ENCODE measurements around the gene CHRM1. TPM values are rescaled to one million over a fixed set of nuclear protein-coding genes. Genes with fewer than 3 reads are reported as not detected.

Gene CHRM1
- polyA plus RNA-seq, 2 of the 4 experiments (the other 2 are of a cell fraction), result not detected

DNA sequence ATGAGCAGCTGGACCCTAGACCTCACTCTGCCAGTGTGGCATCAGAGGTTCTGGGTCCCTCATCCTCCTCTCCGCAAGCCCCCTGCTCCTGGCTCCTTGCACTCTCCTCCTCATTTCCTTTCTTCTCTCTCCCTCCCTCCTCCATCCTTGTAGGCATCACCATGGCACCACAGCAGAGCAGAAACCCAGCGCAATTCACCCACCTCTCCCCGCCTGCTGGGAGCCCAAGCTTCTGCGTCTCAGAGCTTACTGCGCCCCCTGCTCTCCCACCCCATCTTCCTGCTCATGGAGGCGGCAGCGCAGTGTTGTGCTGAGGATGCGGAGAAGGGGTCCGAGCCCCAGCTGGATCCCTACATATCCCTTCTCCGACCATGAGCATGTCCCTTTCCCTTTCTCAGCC lies 1.7 kb downstream of the CHRM1 start:
- FAIRE-seq (no peak), ATAC-seq (no peak)
- POLR2A ChIA-PET, result no interaction called here

GRCh38 chr11:62918531-62918930 lies 2.6 kb downstream of the CHRM1 start:
- FAIRE-seq (no peak), ATAC-seq (no peak), DNase-seq (ENCODE audit: low read depth in 1 of 2, low spot score in 1 of 2) (no peak)
- POLR2A ChIA-PET, result no interaction called here
- CTCF ChIA-PET, result interaction anchor here (1.0 to 21.0 kb wide), 5 partner anchors 10 to 117 kb away, joined by 4 to 461 read pairs (median 9); no protein-coding TSS in a partner anchor
- Histone ChIP-seq H3K27ac (no peak overlapping the region), H3K4me3 (no peak overlapping the region), H3K4me2 (no peak overlapping the region), H3K4me1 (peaks cover 23% of the 10 kb centered on the region), H3K9me3 (peaks cover 4% of the 10 kb centered on the region; the same call in 1 of the 3 replicates)
- WGBS (ENCODE audit: missing lambda C conversion rate), result 41% methylated on average over 5 of the region's 5 CpGs
- TF ChIP-seq POLR2AphosphoS2 (conservative IDR thresholded peaks at IDR 0.05; ENCODE audit: low read length), result no peak
- no peak for TF ChIP-seq TP53 (CRISPR knock-in tag; IDR thresholded peaks at IDR 0.05)
- TF ChIP-seq, protein P1, sequence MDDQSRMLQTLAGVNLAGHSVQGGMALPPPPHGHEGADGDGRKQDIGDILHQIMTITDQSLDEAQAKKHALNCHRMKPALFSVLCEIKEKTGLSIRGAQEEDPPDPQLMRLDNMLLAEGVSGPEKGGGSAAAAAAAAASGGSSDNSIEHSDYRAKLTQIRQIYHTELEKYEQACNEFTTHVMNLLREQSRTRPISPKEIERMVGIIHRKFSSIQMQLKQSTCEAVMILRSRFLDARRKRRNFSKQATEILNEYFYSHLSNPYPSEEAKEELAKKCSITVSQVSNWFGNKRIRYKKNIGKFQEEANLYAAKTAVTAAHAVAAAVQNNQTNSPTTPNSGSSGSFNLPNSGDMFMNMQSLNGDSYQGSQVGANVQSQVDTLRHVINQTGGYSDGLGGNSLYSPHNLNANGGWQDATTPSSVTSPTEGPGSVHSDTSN (IDR thresholded peaks at IDR 0.05), result no peak
- TF ChIP-seq HDAC2 (IDR thresholded peaks at IDR 0.05), result no peak
- TF ChIP-seq FOSL2 (IDR thresholded peaks at IDR 0.05), result no peak
- no peak for TF ChIP-seq FOSL2 (CRISPR knock-in tag; IDR thresholded peaks at IDR 0.05)
- TF ChIP-seq ZSCAN20 (CRISPR knock-in tag; IDR thresholded peaks at IDR 0.05), result no peak
- no peak for TF ChIP-seq MAZ (IDR thresholded peaks at IDR 0.05; ENCODE audit: borderline replicate concordance, low read depth, low read length)
- TF ChIP-seq EP300 (IDR thresholded peaks at IDR 0.05), result no peak
- TF ChIP-seq ZFP36 (IDR thresholded peaks at IDR 0.05; ENCODE audit: borderline replicate concordance, partially characterized antibody), result no peak
- TF ChIP-seq CHD2 (IDR thresholded peaks at IDR 0.05; ENCODE audit: low read length, partially characterized antibody), result no peak

More for the DNA sequence above, 1.7 kb downstream of the CHRM1 start:
- TF ChIP-seq EHF (CRISPR knock-in tag; IDR thresholded peaks at IDR 0.05) (no peak), MYC (IDR thresholded peaks at IDR 0.05; ENCODE audit: borderline replicate concordance, low read length) (no peak), TFCP2L1 (CRISPR knock-in tag; IDR thresholded peaks at IDR 0.05) (no peak), CEBPB (IDR thresholded peaks at IDR 0.05) (no peak), KDM1A (IDR thresholded peaks at IDR 0.05; ENCODE audit: low read depth) (no peak)
- TF ChIP-seq, protein P2, sequence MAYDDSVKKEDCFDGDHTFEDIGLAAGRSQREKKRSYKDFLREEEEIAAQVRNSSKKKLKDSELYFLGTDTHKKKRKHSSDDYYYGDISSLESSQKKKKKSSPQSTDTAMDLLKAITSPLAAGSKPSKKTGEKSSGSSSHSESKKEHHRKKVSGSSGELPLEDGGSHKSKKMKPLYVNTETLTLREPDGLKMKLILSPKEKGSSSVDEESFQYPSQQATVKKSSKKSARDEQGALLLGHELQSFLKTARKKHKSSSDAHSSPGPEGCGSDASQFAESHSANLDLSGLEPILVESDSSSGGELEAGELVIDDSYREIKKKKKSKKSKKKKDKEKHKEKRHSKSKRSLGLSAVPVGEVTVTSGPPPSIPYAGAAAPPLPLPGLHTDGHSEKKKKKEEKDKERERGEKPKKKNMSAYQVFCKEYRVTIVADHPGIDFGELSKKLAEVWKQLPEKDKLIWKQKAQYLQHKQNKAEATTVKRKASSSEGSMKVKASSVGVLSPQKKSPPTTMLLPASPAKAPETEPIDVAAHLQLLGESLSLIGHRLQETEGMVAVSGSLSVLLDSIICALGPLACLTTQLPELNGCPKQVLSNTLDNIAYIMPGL (CRISPR knock-in tag; IDR thresholded peaks at IDR 0.05; ENCODE audit: borderline replicate concordance), result no peak
- TF ChIP-seq, protein P3, sequence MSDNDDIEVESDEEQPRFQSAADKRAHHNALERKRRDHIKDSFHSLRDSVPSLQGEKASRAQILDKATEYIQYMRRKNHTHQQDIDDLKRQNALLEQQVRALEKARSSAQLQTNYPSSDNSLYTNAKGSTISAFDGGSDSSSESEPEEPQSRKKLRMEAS (IDR thresholded peaks at IDR 0.05), result no peak
- TF ChIP-seq, protein P4, sequence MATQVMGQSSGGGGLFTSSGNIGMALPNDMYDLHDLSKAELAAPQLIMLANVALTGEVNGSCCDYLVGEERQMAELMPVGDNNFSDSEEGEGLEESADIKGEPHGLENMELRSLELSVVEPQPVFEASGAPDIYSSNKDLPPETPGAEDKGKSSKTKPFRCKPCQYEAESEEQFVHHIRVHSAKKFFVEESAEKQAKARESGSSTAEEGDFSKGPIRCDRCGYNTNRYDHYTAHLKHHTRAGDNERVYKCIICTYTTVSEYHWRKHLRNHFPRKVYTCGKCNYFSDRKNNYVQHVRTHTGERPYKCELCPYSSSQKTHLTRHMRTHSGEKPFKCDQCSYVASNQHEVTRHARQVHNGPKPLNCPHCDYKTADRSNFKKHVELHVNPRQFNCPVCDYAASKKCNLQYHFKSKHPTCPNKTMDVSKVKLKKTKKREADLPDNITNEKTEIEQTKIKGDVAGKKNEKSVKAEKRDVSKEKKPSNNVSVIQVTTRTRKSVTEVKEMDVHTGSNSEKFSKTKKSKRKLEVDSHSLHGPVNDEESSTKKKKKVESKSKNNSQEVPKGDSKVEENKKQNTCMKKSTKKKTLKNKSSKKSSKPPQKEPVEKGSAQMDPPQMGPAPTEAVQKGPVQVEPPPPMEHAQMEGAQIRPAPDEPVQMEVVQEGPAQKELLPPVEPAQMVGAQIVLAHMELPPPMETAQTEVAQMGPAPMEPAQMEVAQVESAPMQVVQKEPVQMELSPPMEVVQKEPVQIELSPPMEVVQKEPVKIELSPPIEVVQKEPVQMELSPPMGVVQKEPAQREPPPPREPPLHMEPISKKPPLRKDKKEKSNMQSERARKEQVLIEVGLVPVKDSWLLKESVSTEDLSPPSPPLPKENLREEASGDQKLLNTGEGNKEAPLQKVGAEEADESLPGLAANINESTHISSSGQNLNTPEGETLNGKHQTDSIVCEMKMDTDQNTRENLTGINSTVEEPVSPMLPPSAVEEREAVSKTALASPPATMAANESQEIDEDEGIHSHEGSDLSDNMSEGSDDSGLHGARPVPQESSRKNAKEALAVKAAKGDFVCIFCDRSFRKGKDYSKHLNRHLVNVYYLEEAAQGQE (IDR thresholded peaks at IDR 0.05), result no peak
- Histone ChIP-seq H3K4me3 (no peak overlapping the region), H3K9me3 (peaks cover 4% of the 10 kb centered on the region; the same call in 1 of the 3 replicates), H3K4me2 (no peak overlapping the region), H3K27ac (no peak overlapping the region), H3K4me1 (peaks cover 26% of the 10 kb centered on the region)
- 86% methylated on average over 10 of the region's 10 CpGs for WGBS (ENCODE audit: missing lambda C conversion rate)
- no peak for DNase-seq (ENCODE audit: low read depth in 1 of 2, low spot score in 1 of 2)
- CTCF ChIA-PET, result interaction anchor here (1.8 to 21.0 kb wide), 3 partner anchors 13 to 116 kb away, joined by 7 to 461 read pairs (median 174); no protein-coding TSS in a partner anchor
